GM12878 (cell line): ENCODE results near the gene FKBP2. TPM values are rescaled to one million over a fixed set of nuclear protein-coding genes. Genes with fewer than 3 reads are reported as not detected.

ENCODE experiments used
- ATAC-seq: fragments of 200-7000 bp; cut with Tn5 transposase; 3 replicates; pipeline ENCODE4 v1.9.1; 2020; ENCODE audit warnings: mild to moderate bottlenecking, moderate library complexity
- BruUV-seq: library from RNA; stranded (reverse); fragments of 400-500 nt; replicated peaks from 2 replicates; lab custom pipeline; 2021; lab: Mats Ljungman, UMichigan
- CTCF ChIA-PET: fragments of 300-600 bp; sonication (Branson Sonifier 250); formaldehyde crosslinking; extraction: SDS; loops from one replicate; lab custom pipeline; 2021; ENCODE audit warnings: inconsistent platforms; lab: Yijun Ruan, JAX
- POLR2A ChIA-PET: fragments of 350-600 bp; formaldehyde crosslinking; extraction: SDS; loops from one replicate; lab custom pipeline; 2021; ENCODE audit warnings: inconsistent platforms; lab: Charles Lee
- RAD21 ChIA-PET: fragments of 300-600 bp; sonication (Branson Sonifier 250); formaldehyde crosslinking; loops from one replicate; lab custom pipeline; 2023; ENCODE audit warnings: antibody characterized with exemption; ENCODE audit not compliant: unreplicated experiment; lab: Charles Lee
- SMC1A ChIA-PET: fragments of 300-600 bp; sonication (Branson Sonifier 250); formaldehyde crosslinking; loops from one replicate; lab custom pipeline; 2023; ENCODE audit not compliant: unreplicated experiment, uncharacterized antibody; lab: Charles Lee
- DNase-seq: peaks from one replicate; pipeline ENCODE4 v3.0.0-alpha.2; 2011; ENCODE audit warnings: low read depth, low spot score
- FAIRE-seq: peaks from 3 replicates; lab custom pipeline; 2011; peaks lifted over from hg19 to GRCh38; lab: Jason Lieb, UNC
- H2AFZ ChIP-seq: 2 replicates; pipeline ENCODE4 v1.6.0; 2011; ENCODE audit warnings: low read depth, low read length, control low read depth; ENCODE audit not compliant: control insufficient read depth
- H3K27ac ChIP-seq: 2 replicates; pipeline ENCODE4 v1.5.1; 2011; ENCODE audit warnings: control low read depth; ENCODE audit not compliant: control insufficient read depth, insufficient read depth
- H3K27me3 ChIP-seq, 2 experiments: replicated peaks in 1 of 2; 2 replicates each; pipeline versions ENCODE4 v1.6.0 to v1.6.1; 2011; ENCODE audit warnings: low read length in 1 of 2; ENCODE audit not compliant: control insufficient read depth in 2 of 2, insufficient read depth in 2 of 2
- H3K36me3 ChIP-seq, 2 experiments: 2 replicates each; pipeline ENCODE4 v1.5.1; 2011; ENCODE audit warnings: low read length in 1 of 2; ENCODE audit not compliant: control insufficient read depth in 2 of 2, insufficient read depth in 2 of 2
- H3K4me1 ChIP-seq: 2 replicates; pipeline ENCODE4 v1.6.1; 2011; ENCODE audit warnings: mild to moderate bottlenecking, low read length, moderate library complexity, mixed read lengths; ENCODE audit not compliant: control insufficient read depth, insufficient read depth
- H3K4me2 ChIP-seq: 2 replicates; pipeline ENCODE4 v1.6.0; 2011; ENCODE audit warnings: control low read depth; ENCODE audit not compliant: control insufficient read depth, insufficient read depth
- H3K4me3 ChIP-seq: fragments of 200-600 bp; sonication (generic); 2 replicates; pipeline ENCODE4 v1.5.1; 2016
- H3K79me2 ChIP-seq: 2 replicates; pipeline ENCODE4 v1.6.0; 2011; ENCODE audit warnings: low read length; ENCODE audit not compliant: control insufficient read depth, insufficient read depth
- H3K9ac ChIP-seq: 2 replicates; pipeline ENCODE4 v1.8.0; 2011; ENCODE audit warnings: low read length, control low read depth, mixed read lengths; ENCODE audit not compliant: control insufficient read depth, insufficient read depth
- H3K9me3 ChIP-seq: replicated peaks from 3 replicates; pipeline ENCODE4 v1.5.1; 2011; ENCODE audit warnings: mild to moderate bottlenecking, low read length; ENCODE audit not compliant: control insufficient read depth, insufficient read depth
- H4K20me1 ChIP-seq: 2 replicates; pipeline ENCODE4 v1.6.0; 2011; ENCODE audit not compliant: control insufficient read depth, insufficient read depth
- BHLHE40 ChIP-seq, 2 experiments: fragments of 450-650 bp in 1 of 2; IDR thresholded peaks; 2 replicates each; pipeline ENCODE4 v1.6.1; 2011 to 2017; ENCODE audit warnings: low read depth in 2 of 2, borderline replicate concordance in 1 of 2, improper control_type of control experiment in 1 of 2, low read length in 1 of 2, mild to moderate bottlenecking in 1 of 2
- DPF2 ChIP-seq: fragments of 450-650 bp; IDR thresholded peaks from 2 replicates; pipeline ENCODE4 v1.6.1; 2017; ENCODE audit warnings: mild to moderate bottlenecking
- GATAD2B ChIP-seq: fragments of 450-650 bp; conservative IDR thresholded peaks from 2 replicates; pipeline ENCODE4 v1.6.1; 2017; ENCODE audit warnings: low read depth, mild to moderate bottlenecking, moderate library complexity
- IKZF1 ChIP-seq: fragments of 450-650 bp; conservative IDR thresholded peaks from 2 replicates; pipeline ENCODE4 v1.6.1; 2017; ENCODE audit warnings: antibody characterized with exemption, mild to moderate bottlenecking
- KLF5 ChIP-seq: fragments of 450-650 bp; IDR thresholded peaks from 2 replicates; pipeline ENCODE4 v1.6.1; 2014; ENCODE audit warnings: mild to moderate bottlenecking; ENCODE audit not compliant: partially characterized antibody
- MTA3 ChIP-seq: IDR thresholded peaks from 2 replicates; pipeline ENCODE4 v1.6.1; 2012; ENCODE audit warnings: low read length, inconsistent platforms, borderline replicate concordance
- POLR2AphosphoS2 ChIP-seq: IDR thresholded peaks from 2 replicates; pipeline ENCODE4 v1.6.1; 2011; ENCODE audit warnings: low read depth, mild to moderate bottlenecking, low read length, improper control_type of control experiment, moderate library complexity
- RUNX3 ChIP-seq: IDR thresholded peaks from 2 replicates; pipeline ENCODE4 v1.6.1; 2012; ENCODE audit warnings: low read length, inconsistent platforms
- SMC3 ChIP-seq: IDR thresholded peaks from 2 replicates; pipeline ENCODE4 v1.6.1; 2011; ENCODE audit warnings: low read length, improper control_type of control experiment, borderline replicate concordance
- SPI1 ChIP-seq: IDR thresholded peaks from 2 replicates; pipeline ENCODE4 v1.6.1; 2011; ENCODE audit warnings: low read depth, mild to moderate bottlenecking, low read length, moderate library complexity, borderline replicate concordance; ENCODE audit not compliant: insufficient read depth
- TCF3 ChIP-seq: IDR thresholded peaks from 2 replicates; pipeline ENCODE4 v1.6.1; 2012; ENCODE audit warnings: low read depth, mild to moderate bottlenecking, low read length, borderline replicate concordance; ENCODE audit not compliant: insufficient read depth
- ZNF217 ChIP-seq: fragments of 450-650 bp; IDR thresholded peaks from 2 replicates; pipeline ENCODE4 v1.6.1; 2017; ENCODE audit warnings: antibody characterized with exemption, mild to moderate bottlenecking
- WGBS: methylation state at CpG from one replicate; pipeline ENCODE4 v1.1.6; 2016; ENCODE audit warnings: low lambda C conversion rate; ENCODE audit not compliant: insufficient replicate concordance, insufficient coverage; ENCODE audit errors: missing lambda C conversion rate; 5-methylcytosine and 5-hydroxymethylcytosine counted together
- in situ Hi-C: fragments of 300-500 bp; cut with MboI; formaldehyde crosslinking; loops from 9 replicates; pipeline ENCODE4 v1.14.3; 2018; ENCODE audit warnings: mixed read lengths
- intact Hi-C: fragments of 100-400 bp; cut with micrococcal nuclease; formaldehyde crosslinking; loops from one replicate; pipeline ENCODE4 v1.14.2; 2022; ENCODE audit not compliant: unreplicated experiment
- polyA plus RNA-seq, 11 experiments: library from polyadenylated mRNA; depleted of rRNA in 4 of 11; unstranded in 6 of 11; stranded (reverse) in 5 of 11; fragments of >200 nt; fragmentation: Nextera tagmentation in 4 of 11; fragmentation: Illumina TruSeq in 1 of 11; extraction: Ambion mirVana in 4 of 11; extraction: Trizol in 1 of 11; gene quantifications; 1 replicate in 1 of 11; 2 replicates in 10 of 11; pipeline versions ENCODE4 v1.2.1 to v1.2.3, GENCODE V29; 2011 to 2016; ENCODE audit warnings: inconsistent platforms in 2 of 11, missing spikeins in 2 of 11, low read depth in 1 of 11
- total RNA-seq, 4 experiments: library from RNA; depleted of rRNA in 3 of 4; stranded (reverse); fragments of >200 nt in 3 of 4; fragmentation: Illumina TruSeq in 1 of 4; extraction: Trizol in 1 of 4; gene quantifications; 2 replicates each; pipeline versions ENCODE4 v1.2.1 to v1.2.3, GENCODE V29; 2013 to 2021
- TF ChIP-seq, protein P1 (sequence below): IDR thresholded peaks from 2 replicates; pipeline ENCODE4 v1.6.1; 2011; ENCODE audit warnings: low read depth, low read length, improper control_type of control experiment, borderline replicate concordance
- TF ChIP-seq, protein P2 (sequence below): fragments of 450-650 bp; IDR thresholded peaks from 2 replicates; pipeline ENCODE4 v1.6.1; 2017; ENCODE audit warnings: low read depth, mild to moderate bottlenecking, moderate library complexity
- TF ChIP-seq, protein P3 (sequence below): IDR thresholded peaks from 2 replicates; pipeline ENCODE4 v1.6.1; 2012; ENCODE audit warnings: mild to moderate bottlenecking, low read depth, low read length

FKBP2 gene
- total and polyA plus RNA-seq, 10 of the 15 experiments (the other 5 are each of a cell fraction or from before 2014, with no cell fraction given): 1.8 to 99.7 (median 39.5) TPM

DNA sequence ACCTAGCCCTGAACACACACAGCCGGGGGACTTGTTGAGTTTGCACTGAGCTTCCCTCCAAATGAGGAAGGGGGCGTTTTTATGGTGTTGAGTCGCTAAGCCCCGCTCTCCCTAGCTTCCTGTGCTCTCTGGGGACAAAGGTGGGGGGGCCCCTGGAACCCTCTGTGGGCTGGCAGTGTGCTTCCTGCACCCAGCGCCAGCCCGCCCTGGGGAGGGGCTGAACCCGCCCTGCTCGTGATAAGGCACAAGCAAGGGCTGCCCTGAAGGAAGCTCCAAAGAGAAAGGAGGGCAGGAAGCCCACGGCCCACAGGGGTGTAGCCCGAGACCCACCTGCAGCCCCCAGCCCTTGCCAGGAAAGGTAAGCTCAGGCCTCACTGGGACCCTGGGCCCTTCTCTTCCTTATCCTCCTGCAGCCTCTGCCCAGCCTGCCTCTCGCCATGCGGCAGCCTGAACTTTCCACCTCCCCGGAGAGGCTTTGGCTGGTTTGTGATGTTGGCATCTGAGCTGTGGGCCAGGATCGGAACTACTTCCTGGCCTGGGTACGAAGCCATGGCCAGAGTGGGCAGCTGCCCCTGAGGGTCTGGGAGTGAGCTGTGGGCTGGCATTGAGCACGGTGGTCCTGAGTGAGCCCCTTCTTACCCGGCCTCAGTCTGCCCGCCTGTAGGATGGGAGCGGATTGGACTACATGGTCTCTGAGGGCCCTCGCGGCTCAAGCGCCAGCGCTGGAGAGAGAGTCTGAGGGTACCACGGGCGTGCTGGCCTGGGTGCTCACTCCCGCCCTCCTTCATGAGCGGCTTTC, 34.2 kb upstream of the FKBP2 start, which contains the start of gene FERMT3:
TSS of gene FERMT3 (plus strand) at position 265 of the 799 bp plus-strand sequence. CDS start 644 bp downstream, outside the sequence.
- Histone ChIP-seq H3K27ac (peak within 1 kb of the TSS; percentile 98), H3K9me3 (no peaks in the 10 kb centered on the region), H3K4me2 (peak within 1 kb of the TSS; percentile 76), H2AFZ (peak within 1 kb of the TSS; percentile 20), H3K4me1 (peaks cover 26% of the 10 kb centered on the region), H3K9ac (peak within 1 kb of the TSS; percentile 95), H3K27me3 (no peaks in the 10 kb centered on the region), H3K36me3 (peaks cover 28 to 33% of the 10 kb centered on the region in 2 experiments), H3K79me2 (peaks cover 39% of the 10 kb centered on the region), H3K4me3 (peak within 1 kb of the TSS; percentile 74), H4K20me1 (no peaks in the 10 kb centered on the region)
- ChIA-PET POLR2A (interaction anchor here (0.9 to 5.8 kb wide), 20 partner anchors 9 to 154 kb away, joined by 3 to 85 read pairs (median 12); partner anchors contain the start of genes BAD, CATSPERZ, CCDC88B and ESRRA), CTCF (interaction anchor here (0.9 to 9.7 kb wide), 21 partner anchors 12 to 242 kb away, joined by 3 to 238 read pairs (median 9); partner anchors contain the start of genes BAD, CATSPERZ, DNAJC4 and ESRRA), RAD21 (interaction anchor here (0.6 to 6.6 kb wide), 16 partner anchors 9 to 125 kb away, joined by 3 to 125 read pairs (median 10); partner anchors contain the start of genes BAD, CATSPERZ, DNAJC4 and ESRRA), SMC1A (interaction anchor here (0.7 to 5.5 kb wide), 19 partner anchors 9 to 125 kb away, joined by 3 to 98 read pairs (median 5); partner anchors contain the start of genes CATSPERZ, ESRRA, FKBP2 and NUDT22)
- intact Hi-C loops: no loop called here
- ATAC-seq (peak; percentile 76), DNase-seq (peak; percentile 41), FAIRE-seq (peak; percentile 18)
- in situ Hi-C loops: no loop called here
- under 1% methylated on average over 26 of the region's 27 CpGs for WGBS
- BruUV-seq: TSS peak; percentile 58
- TF ChIP-seq KLF5: peak; percentile 61
- TF ChIP-seq SMC3: no peak
- TF ChIP-seq, protein P1, sequence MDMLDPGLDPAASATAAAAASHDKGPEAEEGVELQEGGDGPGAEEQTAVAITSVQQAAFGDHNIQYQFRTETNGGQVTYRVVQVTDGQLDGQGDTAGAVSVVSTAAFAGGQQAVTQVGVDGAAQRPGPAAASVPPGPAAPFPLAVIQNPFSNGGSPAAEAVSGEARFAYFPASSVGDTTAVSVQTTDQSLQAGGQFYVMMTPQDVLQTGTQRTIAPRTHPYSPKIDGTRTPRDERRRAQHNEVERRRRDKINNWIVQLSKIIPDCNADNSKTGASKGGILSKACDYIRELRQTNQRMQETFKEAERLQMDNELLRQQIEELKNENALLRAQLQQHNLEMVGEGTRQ: no peak
- peak; percentile 78; the same call in 1 of the 2 replicates for TF ChIP-seq POLR2AphosphoS2
- TF ChIP-seq, protein P2, sequence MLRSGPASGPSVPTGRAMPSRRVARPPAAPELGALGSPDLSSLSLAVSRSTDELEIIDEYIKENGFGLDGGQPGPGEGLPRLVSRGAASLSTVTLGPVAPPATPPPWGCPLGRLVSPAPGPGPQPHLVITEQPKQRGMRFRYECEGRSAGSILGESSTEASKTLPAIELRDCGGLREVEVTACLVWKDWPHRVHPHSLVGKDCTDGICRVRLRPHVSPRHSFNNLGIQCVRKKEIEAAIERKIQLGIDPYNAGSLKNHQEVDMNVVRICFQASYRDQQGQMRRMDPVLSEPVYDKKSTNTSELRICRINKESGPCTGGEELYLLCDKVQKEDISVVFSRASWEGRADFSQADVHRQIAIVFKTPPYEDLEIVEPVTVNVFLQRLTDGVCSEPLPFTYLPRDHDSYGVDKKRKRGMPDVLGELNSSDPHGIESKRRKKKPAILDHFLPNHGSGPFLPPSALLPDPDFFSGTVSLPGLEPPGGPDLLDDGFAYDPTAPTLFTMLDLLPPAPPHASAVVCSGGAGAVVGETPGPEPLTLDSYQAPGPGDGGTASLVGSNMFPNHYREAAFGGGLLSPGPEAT: peak; percentile 34; the same call in 1 of the 2 replicates
- TF ChIP-seq GATAD2B: 0 out of 2 replicates have a peak, but pooled peaks have one; percentile 24
- TF ChIP-seq DPF2: 0 out of 2 replicates have a peak, but pooled peaks have one; percentile 13
- TF ChIP-seq, protein P3, sequence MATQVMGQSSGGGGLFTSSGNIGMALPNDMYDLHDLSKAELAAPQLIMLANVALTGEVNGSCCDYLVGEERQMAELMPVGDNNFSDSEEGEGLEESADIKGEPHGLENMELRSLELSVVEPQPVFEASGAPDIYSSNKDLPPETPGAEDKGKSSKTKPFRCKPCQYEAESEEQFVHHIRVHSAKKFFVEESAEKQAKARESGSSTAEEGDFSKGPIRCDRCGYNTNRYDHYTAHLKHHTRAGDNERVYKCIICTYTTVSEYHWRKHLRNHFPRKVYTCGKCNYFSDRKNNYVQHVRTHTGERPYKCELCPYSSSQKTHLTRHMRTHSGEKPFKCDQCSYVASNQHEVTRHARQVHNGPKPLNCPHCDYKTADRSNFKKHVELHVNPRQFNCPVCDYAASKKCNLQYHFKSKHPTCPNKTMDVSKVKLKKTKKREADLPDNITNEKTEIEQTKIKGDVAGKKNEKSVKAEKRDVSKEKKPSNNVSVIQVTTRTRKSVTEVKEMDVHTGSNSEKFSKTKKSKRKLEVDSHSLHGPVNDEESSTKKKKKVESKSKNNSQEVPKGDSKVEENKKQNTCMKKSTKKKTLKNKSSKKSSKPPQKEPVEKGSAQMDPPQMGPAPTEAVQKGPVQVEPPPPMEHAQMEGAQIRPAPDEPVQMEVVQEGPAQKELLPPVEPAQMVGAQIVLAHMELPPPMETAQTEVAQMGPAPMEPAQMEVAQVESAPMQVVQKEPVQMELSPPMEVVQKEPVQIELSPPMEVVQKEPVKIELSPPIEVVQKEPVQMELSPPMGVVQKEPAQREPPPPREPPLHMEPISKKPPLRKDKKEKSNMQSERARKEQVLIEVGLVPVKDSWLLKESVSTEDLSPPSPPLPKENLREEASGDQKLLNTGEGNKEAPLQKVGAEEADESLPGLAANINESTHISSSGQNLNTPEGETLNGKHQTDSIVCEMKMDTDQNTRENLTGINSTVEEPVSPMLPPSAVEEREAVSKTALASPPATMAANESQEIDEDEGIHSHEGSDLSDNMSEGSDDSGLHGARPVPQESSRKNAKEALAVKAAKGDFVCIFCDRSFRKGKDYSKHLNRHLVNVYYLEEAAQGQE: no peak
- peak; percentile 72 to 86; a peak in 3 of 4 replicates for TF ChIP-seq BHLHE40 (IDR thresholded peaks at IDR 0.05; ENCODE audit: borderline replicate concordance in 1 of 2, low read depth in 2 of 2, low read length in 1 of 2)
- 0 out of 2 replicates have a peak, but pooled peaks have one; percentile 68 for TF ChIP-seq MTA3
- peak; percentile 26; the same call in 1 of the 2 replicates for TF ChIP-seq RUNX3
- peak; percentile 3; the same call in 1 of the 2 replicates for TF ChIP-seq TCF3
- peak; percentile 56; the same call in 1 of the 2 replicates for TF ChIP-seq SPI1
- TF ChIP-seq IKZF1: peak; percentile 60
- TF ChIP-seq ZNF217: peak; percentile 43; the same call in 1 of the 2 replicates
